Muscle layer of duodenum (tissue), 2 donors: ENCODE results near the gene ZNF219.
A peak's percentile ranks its signal among the peaks of the same experiment; 100 is the strongest.

Experiments
- H3K27ac ChIP-seq: one replicate; pipeline ENCODE4 v1.7.0; 2013; ENCODE audit warnings: mild to moderate bottlenecking, low read length
- H3K27me3 ChIP-seq: one replicate; pipeline ENCODE4 v1.7.0; 2013; ENCODE audit warnings: low read depth, mild to moderate bottlenecking, control low read depth, low read length
- H3K36me3 ChIP-seq, 2 donors: one replicate each; pipeline ENCODE4 v1.7.0; 2013; ENCODE audit warnings: low read length in 2 of 2, control low read depth in 1 of 2, mild to moderate bottlenecking in 1 of 2; ENCODE audit not compliant: insufficient read depth in 2 of 2, control insufficient read depth in 1 of 2
- H3K4me1 ChIP-seq, 2 donors: one replicate each; pipeline ENCODE4 v1.7.0; 2013; ENCODE audit warnings: low read length in 2 of 2, mild to moderate bottlenecking in 2 of 2, control low read depth in 1 of 2, moderate library complexity in 1 of 2; ENCODE audit not compliant: insufficient read depth in 2 of 2, control insufficient read depth in 1 of 2
- H3K4me3 ChIP-seq, 2 donors: one replicate each; pipeline ENCODE4 v1.7.0; 2013; ENCODE audit warnings: low read length in 2 of 2, low read depth in 1 of 2, mild to moderate bottlenecking in 1 of 2
- H3K9me3 ChIP-seq, 2 donors: one replicate each; pipeline ENCODE4 v1.7.0; 2013; ENCODE audit warnings: low read length in 2 of 2, control low read depth in 1 of 2, mild to moderate bottlenecking in 1 of 2; ENCODE audit not compliant: control insufficient read depth in 1 of 2
- donor health status: healthy.

ZNF219 gene

GRCh38 chr14:21084396-21084795 lies 14.1 kb downstream of the ZNF219 start:
- Histone ChIP-seq H3K36me3 (peaks cover 46 to 76% of the 10 kb centered on the region in 2 donors), H3K27ac (no peak overlapping the region), H3K4me3 (no peak overlapping the region), H3K9me3 (no peaks in the 10 kb centered on the region), H3K4me1 (peaks cover 6 to 13% of the 10 kb centered on the region in 2 donors), H3K27me3 (no peaks in the 10 kb centered on the region)

GRCh38 chr14:21083565-21084325 lies 14.7 kb downstream of the ZNF219 start:
- peaks cover 6 to 13% of the 10 kb centered on the region in 2 donors for H3K4me1 ChIP-seq
- no peak overlapping the region for H3K4me3 ChIP-seq
- peaks cover 52 to 78% of the 10 kb centered on the region in 2 donors for H3K36me3 ChIP-seq
- no peak overlapping the region for H3K27ac ChIP-seq
- no peaks in the 10 kb centered on the region for H3K9me3 ChIP-seq
- H3K27me3 ChIP-seq, result no peaks in the 10 kb centered on the region

DNA sequence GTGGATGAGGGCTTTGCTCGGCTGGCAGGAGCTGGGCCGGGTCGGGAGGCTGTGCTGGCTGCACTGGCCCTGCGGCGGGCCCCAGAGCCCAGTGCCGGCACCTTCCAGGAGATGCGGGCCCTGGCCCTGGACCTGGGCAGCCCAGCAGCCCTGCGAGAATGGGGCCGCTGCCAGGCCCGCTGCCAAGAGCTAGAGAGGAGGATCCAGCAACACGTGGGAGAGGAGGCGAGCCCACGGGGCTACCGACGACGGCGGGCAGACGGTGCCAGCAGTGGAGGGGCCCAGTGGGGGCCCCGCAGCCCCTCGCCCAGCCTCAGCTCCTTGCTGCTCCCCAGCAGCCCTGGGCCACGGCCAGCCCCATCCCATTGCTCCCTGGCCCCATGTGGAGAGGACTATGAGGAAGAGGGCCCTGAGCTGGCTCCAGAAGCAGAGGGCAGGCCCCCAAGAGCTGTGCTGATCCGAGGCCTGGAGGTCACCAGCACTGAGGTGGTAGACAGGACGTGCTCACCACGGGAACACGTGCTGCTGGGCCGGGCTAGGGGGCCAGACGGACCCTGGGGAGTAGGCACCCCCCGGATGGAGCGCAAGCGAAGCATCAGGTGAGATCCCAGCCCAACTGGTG lies 16.8 kb downstream of the ZNF219 start:
- H3K4me3 ChIP-seq, result no peak overlapping the region
- peaks cover 65 to 87% of the 10 kb centered on the region in 2 donors for H3K36me3 ChIP-seq
- no peak overlapping the region for H3K27ac ChIP-seq
- H3K9me3 ChIP-seq, result no peaks in the 10 kb centered on the region
- peaks cover 0 to 6% of the 10 kb centered on the region in 2 donors for H3K4me1 ChIP-seq
- no peaks in the 10 kb centered on the region for H3K27me3 ChIP-seq

DNA sequence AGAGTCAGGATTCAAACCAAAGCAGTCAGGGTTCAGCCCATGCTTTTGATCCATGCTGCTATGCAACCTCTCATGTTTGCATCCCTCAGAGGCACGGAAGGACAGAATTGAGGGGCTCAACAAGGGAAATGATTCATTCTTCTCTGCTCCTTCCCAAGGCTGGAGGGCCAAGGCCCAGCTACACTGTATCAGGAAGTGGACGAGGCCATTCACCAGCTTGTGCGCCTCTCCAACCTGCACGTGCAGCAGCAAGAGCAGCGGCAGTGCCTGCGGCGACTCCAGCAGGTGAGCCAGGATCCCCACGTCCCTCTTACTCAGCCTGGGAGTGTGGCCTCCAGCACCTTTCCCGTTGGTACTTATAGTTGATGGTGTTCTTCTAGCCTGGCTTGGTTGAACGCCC lies 19.7 kb downstream of the ZNF219 start:
- peaks cover 61 to 86% of the 10 kb centered on the region in 2 donors for H3K36me3 ChIP-seq
- H3K27ac ChIP-seq, result no peak overlapping the region
- no peak overlapping the region for H3K4me3 ChIP-seq
- H3K27me3 ChIP-seq, result no peaks in the 10 kb centered on the region
- no peaks in the 10 kb centered on the region for H3K9me3 ChIP-seq
- H3K4me1 ChIP-seq, result no peaks in the 10 kb centered on the region

- Histone ChIP-seq H3K4me3 (no peak overlapping the region), H3K4me1 (no peaks in the 10 kb centered on the region), H3K36me3 (peaks cover 65 to 82% of the 10 kb centered on the region in 2 donors), H3K27ac (no peak overlapping the region), H3K27me3 (no peaks in the 10 kb centered on the region), H3K9me3 (no peaks in the 10 kb centered on the region)
These were observed 20.2 kb downstream of the ZNF219 start for GRCh38 chr14:21078287-21078686.

- H3K4me3 ChIP-seq, result no peak overlapping the region
- peaks cover 0 to 5% of the 10 kb centered on the region in 2 donors for H3K4me1 ChIP-seq
- H3K27me3 ChIP-seq, result no peaks in the 10 kb centered on the region
- no peaks in the 10 kb centered on the region for H3K9me3 ChIP-seq
- no peak overlapping the region for H3K27ac ChIP-seq
- H3K36me3 ChIP-seq, result peaks cover 65 to 81% of the 10 kb centered on the region in 2 donors
These were observed 20.8 kb downstream of the ZNF219 start for GRCh38 chr14:21077672-21078071.

DNA sequence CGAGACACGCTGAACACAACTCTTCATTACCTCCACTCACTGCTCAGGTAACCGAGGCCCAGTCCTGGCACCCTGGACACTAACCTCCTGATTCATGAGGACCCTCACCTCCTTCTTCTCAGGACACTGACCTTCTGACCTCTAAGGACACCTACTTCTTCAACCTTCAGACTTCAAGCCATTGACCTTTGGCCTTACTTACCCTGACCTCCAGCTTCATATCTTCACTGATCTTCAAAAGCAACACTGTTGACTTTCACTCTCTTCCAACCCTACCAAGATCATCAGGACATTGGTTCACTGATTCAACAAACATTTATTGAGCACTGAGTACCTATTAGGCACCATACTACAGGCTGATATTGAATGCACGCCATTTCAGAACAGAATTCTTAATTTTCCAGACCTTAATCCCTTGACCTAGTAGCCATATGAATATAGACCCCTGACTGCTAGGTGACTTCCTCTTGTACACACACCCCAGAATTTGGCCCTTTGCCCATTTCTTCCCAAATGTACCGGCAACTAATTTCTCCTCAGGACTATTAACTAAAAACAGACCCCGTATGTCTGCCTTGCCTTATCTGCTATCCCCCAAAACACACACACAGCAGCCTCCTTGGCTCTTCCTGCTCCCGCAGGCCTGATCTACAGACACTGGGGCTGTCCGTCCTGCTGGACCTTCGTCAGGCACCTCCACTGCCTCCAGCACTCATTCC lies 22.6 kb downstream of the ZNF219 start:
- no peak overlapping the region for H3K27ac ChIP-seq
- H3K9me3 ChIP-seq, result no peaks in the 10 kb centered on the region
- peaks cover 0 to 10% of the 10 kb centered on the region in 2 donors for H3K4me1 ChIP-seq
- H3K4me3 ChIP-seq, result no peak overlapping the region
- peaks cover 56 to 68% of the 10 kb centered on the region in 2 donors for H3K36me3 ChIP-seq
- H3K27me3 ChIP-seq, result no peaks in the 10 kb centered on the region

GRCh38 chr14:21074398-21075272 lies 23.8 kb downstream of the ZNF219 start:
- H3K27me3 ChIP-seq, result no peaks in the 10 kb centered on the region
- peaks cover 0 to 18% of the 10 kb centered on the region in 2 donors for H3K4me1 ChIP-seq
- H3K36me3 ChIP-seq, result peaks cover 48 to 58% of the 10 kb centered on the region in 2 donors
- no peak overlapping the region for H3K27ac ChIP-seq
- no peak overlapping the region for H3K4me3 ChIP-seq
- H3K9me3 ChIP-seq, result no peaks in the 10 kb centered on the region

- H3K36me3 ChIP-seq, result peaks cover 41 to 52% of the 10 kb centered on the region in 2 donors
These were observed 24.5 kb downstream of the ZNF219 start for GRCh38 chr14:21073921-21074320.

DNA sequence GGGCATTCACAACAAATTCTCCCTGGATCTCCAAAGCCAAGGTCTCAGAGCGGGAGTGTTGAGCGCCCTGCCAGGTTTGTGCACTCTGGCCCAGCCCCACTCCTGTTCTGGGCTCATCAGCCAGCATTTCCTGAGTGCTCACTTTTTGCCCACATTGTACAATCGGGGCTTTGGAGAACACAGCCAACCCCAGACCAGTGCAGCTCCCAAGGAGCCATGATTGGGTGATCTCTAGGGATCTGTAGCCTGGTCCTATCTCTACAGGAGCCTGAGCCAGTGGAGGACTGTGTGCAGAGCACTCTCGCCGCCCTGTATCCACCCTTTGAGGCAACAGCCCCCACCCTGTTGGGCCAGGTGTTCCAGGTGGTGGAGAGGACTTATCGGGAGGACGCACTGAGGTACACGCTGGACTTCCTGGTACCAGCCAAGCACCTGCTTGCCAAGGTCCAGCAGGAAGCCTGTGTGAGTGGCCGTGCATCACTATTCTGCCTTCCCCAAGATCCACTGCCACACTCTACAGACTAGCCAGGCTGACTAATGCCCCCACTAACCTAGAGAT lies 25.6 kb downstream of the ZNF219 start:
- Histone ChIP-seq H3K36me3 (peaks cover 31 to 41% of the 10 kb centered on the region in 2 donors), H3K9me3 (no peaks in the 10 kb centered on the region), H3K4me1 (peaks cover 0 to 32% of the 10 kb centered on the region in 2 donors), H3K27me3 (no peaks in the 10 kb centered on the region), H3K4me3 (no peak overlapping the region), H3K27ac (peak overlapping the region; percentile 78)

More at GRCh38 chr14:21073921-21074320, 24.5 kb downstream of the ZNF219 start:
- Histone ChIP-seq H3K4me1 (peaks cover 0 to 25% of the 10 kb centered on the region in 2 donors), H3K27me3 (no peaks in the 10 kb centered on the region), H3K27ac (no peak overlapping the region), H3K9me3 (no peaks in the 10 kb centered on the region), H3K4me3 (no peak overlapping the region)
